Activated B cell treated with CpG ODN at 0.5 μM for 24 hours (primary cell): Measurements from ENCODE around the gene RCE1. TPM values are rescaled to one million over a fixed set of nuclear protein-coding genes. Genes with fewer than 3 reads are reported as not detected.

Experiments used
- ATAC-seq: fragments of 200-7000 bp; cut with Tn5 transposase; one replicate; pipeline ENCODE4 v1.10.0; 2021; ENCODE audit warnings: low read depth, mild to moderate bottlenecking, moderate library complexity
- CTCF ChIA-PET: fragments of 350-600 bp; sonication (Branson Sonifier 250); formaldehyde crosslinking; loops from one replicate; lab custom pipeline; 2021; ENCODE audit warnings: antibody characterized with exemption; lab: Charles Lee
- POLR2A ChIA-PET: fragments of 350-600 bp; sonication (Branson Sonifier 250); formaldehyde crosslinking; loops from one replicate; lab custom pipeline; 2021; ENCODE audit warnings: antibody characterized with exemption; lab: Charles Lee
- DNase-seq: peaks from one replicate; pipeline ENCODE4 v3.0.0; 2022
- H3K27ac Mint-ChIP-seq: one replicate; pipeline ENCODE4 v1.8.0; 2020; ENCODE audit warnings: mixed read lengths
- H3K27me3 Mint-ChIP-seq: one replicate; pipeline ENCODE4 v1.8.0; 2021; ENCODE audit warnings: mixed read lengths
- H3K36me3 Mint-ChIP-seq: one replicate; pipeline ENCODE4 v1.8.0; 2021; ENCODE audit warnings: low read depth, mixed read lengths
- H3K4me1 Mint-ChIP-seq: one replicate; pipeline ENCODE4 v1.8.0; 2021; ENCODE audit warnings: mixed read lengths
- H3K4me3 Mint-ChIP-seq: one replicate; pipeline ENCODE4 v1.8.0; 2020; ENCODE audit warnings: mild to moderate bottlenecking, mixed read lengths
- H3K9me3 Mint-ChIP-seq: one replicate; pipeline ENCODE4 v1.8.0; 2020; ENCODE audit warnings: mixed read lengths
- CTCF ChIP-seq: fragments of 200-600 bp; IDR thresholded peaks from one replicate; pipeline ENCODE4 v1.8.0; 2022; ENCODE audit warnings: antibody characterized with exemption, mild to moderate bottlenecking
- intact Hi-C: fragments of 100-400 bp; cut with micrococcal nuclease; formaldehyde crosslinking; loops from one replicate; pipeline ENCODE4 v1.15.1; 2024
- total RNA-seq: library from RNA; stranded (reverse); gene quantifications from 2 replicates; pipeline ENCODE4 v1.2.3, GENCODE V29; 2022

The RCE1 gene
- total RNA-seq, 1 donor from 2014 or later, result 21.4 TPM

- intact Hi-C loops, result loop anchor here (10.0 kb wide), 1 partner anchor 305 kb away; the partner anchor contains the start of genes ACTN3 and ZDHHC24
- no peaks in the 10 kb centered on the region for H3K27me3 Mint-ChIP-seq
- peaks cover 20% of the 10 kb centered on the region for H3K36me3 Mint-ChIP-seq
- no peak overlapping the region for H3K4me3 Mint-ChIP-seq
- no peak for TF ChIP-seq CTCF
- no peak for ATAC-seq
- H3K4me1 Mint-ChIP-seq, result peaks cover 12% of the 10 kb centered on the region
- peak; percentile 7 for DNase-seq
- no peaks in the 10 kb centered on the region for H3K9me3 Mint-ChIP-seq
- H3K27ac Mint-ChIP-seq, result no peak overlapping the region
- CTCF ChIA-PET, result interaction anchor here (1.3 kb wide), 1 partner anchor 154 kb away, joined by 5 read pairs; no protein-coding TSS in a partner anchor
- POLR2A ChIA-PET, result interaction anchor here (0.7 kb wide), 1 partner anchor 235 kb away, joined by 5 read pairs; no protein-coding TSS in a partner anchor
These were observed 6.4 kb downstream of the RCE1 start for GRCh38 chr11:66849501-66850234.

GRCh38 chr11:66850235-66850587, 7.0 kb downstream of the RCE1 start:
- intact Hi-C loops, result no loop called here
- ChIA-PET CTCF (no interaction called here), POLR2A (interaction anchor here (0.7 kb wide), 1 partner anchor 43 kb away, joined by 3 read pairs; no protein-coding TSS in a partner anchor)
- Mint-ChIP-seq H3K4me3 (no peak overlapping the region), H3K27ac (no peak overlapping the region), H3K36me3 (peaks cover 15% of the 10 kb centered on the region), H3K27me3 (no peaks in the 10 kb centered on the region), H3K9me3 (no peaks in the 10 kb centered on the region), H3K4me1 (peaks cover 10% of the 10 kb centered on the region)
- no peak for TF ChIP-seq CTCF
- ATAC-seq (no peak), DNase-seq (no peak)

- peaks cover 10% of the 10 kb centered on the region for H3K36me3 Mint-ChIP-seq
- intact Hi-C loops, result no loop called here
- TF ChIP-seq CTCF, result no peak
- no peaks in the 10 kb centered on the region for H3K27me3 Mint-ChIP-seq
- peaks cover 15% of the 10 kb centered on the region for H3K4me1 Mint-ChIP-seq
- no peak overlapping the region for H3K27ac Mint-ChIP-seq
- POLR2A ChIA-PET, result interaction anchor here (0.7 to 6.2 kb wide), 2 partner anchors 7 to 43 kb away, joined by 3 to 123 read pairs; partner anchors contain the start of gene RCE1
- DNase-seq (no peak), ATAC-seq (no peak)
- H3K4me3 Mint-ChIP-seq, result no peak overlapping the region
- no peaks in the 10 kb centered on the region for H3K9me3 Mint-ChIP-seq
- CTCF ChIA-PET, result no interaction called here
These were observed 7.5 kb downstream of the RCE1 start for GRCh38 chr11:66850588-66851238.

GRCh38 chr11:66851239-66851596, 8.0 kb downstream of the RCE1 start:
- ATAC-seq (no peak), DNase-seq (no peak)
- no peak for TF ChIP-seq CTCF
- intact Hi-C loops, result no loop called here
- Mint-ChIP-seq H3K4me1 (peaks cover 16% of the 10 kb centered on the region), H3K27ac (no peak overlapping the region), H3K4me3 (no peak overlapping the region), H3K36me3 (peaks cover 10% of the 10 kb centered on the region), H3K9me3 (no peaks in the 10 kb centered on the region), H3K27me3 (no peaks in the 10 kb centered on the region)
- CTCF ChIA-PET, result interaction anchor here (1.0 kb wide), 1 partner anchor 17 kb away, joined by 3 read pairs; no protein-coding TSS in a partner anchor
- POLR2A ChIA-PET, result interaction anchor here (6.2 kb wide), 1 partner anchor 8 kb away, joined by 123 read pairs; the partner anchor contains the start of gene RCE1
